Endothelial cell of umbilical vein (primary cell): Measurements from ENCODE around the gene SLC5A10. TPM values are rescaled to one million over a fixed set of nuclear protein-coding genes. Genes with fewer than 3 reads are reported as not detected.

Experiments used
- BruUV-seq: library from RNA; stranded (reverse); fragments of 400-500 nt; replicated peaks from 2 replicates; lab custom pipeline; 2021; lab: Mats Ljungman, UMichigan
- CTCF ChIA-PET: fragments of 300-600, 350-600 bp; sonication (Branson Sonifier 250); formaldehyde crosslinking; loops from one replicate; lab custom pipeline; 2021; ENCODE audit warnings: antibody characterized with exemption, inconsistent platforms; lab: Charles Lee
- POLR2A ChIA-PET: fragments of 300-600, 350-600 bp; sonication (Branson Sonifier 250); formaldehyde crosslinking; loops from one replicate; lab custom pipeline; 2021; ENCODE audit warnings: antibody characterized with exemption, inconsistent platforms; lab: Charles Lee
- DNase-seq: peaks from one replicate; pipeline ENCODE4 v3.0.0-alpha.2; 2011; ENCODE audit warnings: low read depth, low spot score
- FAIRE-seq: peaks from 2 replicates; lab custom pipeline; 2011; peaks lifted over from hg19 to GRCh38; lab: Jason Lieb, UNC
- H2AFZ ChIP-seq: 2 replicates; pipeline ENCODE4 v1.6.0; 2012; ENCODE audit warnings: low read depth, low read length, control low read depth, inconsistent platforms
- H3K27ac ChIP-seq: 2 replicates; pipeline ENCODE4 v1.5.1; 2011; ENCODE audit warnings: low read depth, mild to moderate bottlenecking, control low read depth, low read length, moderate library complexity; ENCODE audit not compliant: insufficient read depth
- H3K27me3 ChIP-seq, 2 experiments: 2 replicates each; pipeline versions ENCODE4 v1.6.0 to v1.6.1; 2011; ENCODE audit warnings: low read length in 2 of 2, mixed read lengths in 1 of 2; ENCODE audit not compliant: control insufficient read depth in 2 of 2, insufficient read depth in 2 of 2
- H3K36me3 ChIP-seq, 2 experiments: 2 replicates in 1 of 2; 3 replicates in 1 of 2; pipeline ENCODE4 v1.5.1; 2011; ENCODE audit warnings: low read length in 2 of 2, mild to moderate bottlenecking in 1 of 2, moderate library complexity in 1 of 2; ENCODE audit not compliant: control insufficient read depth in 2 of 2, insufficient read depth in 2 of 2; ENCODE audit errors: extremely low read depth in 1 of 2
- H3K4me1 ChIP-seq: 3 replicates; pipeline ENCODE4 v1.5.1; 2011; ENCODE audit warnings: mild to moderate bottlenecking, low read length; ENCODE audit not compliant: control insufficient read depth, insufficient read depth; ENCODE audit errors: extremely low read depth
- H3K4me2 ChIP-seq: 2 replicates; pipeline ENCODE4 v1.6.1; 2011; ENCODE audit warnings: low read length, control low read depth, mixed read lengths; ENCODE audit not compliant: insufficient read depth
- H3K4me3 ChIP-seq, 3 experiments: fragments of 200-600 bp in 1 of 3; sonication (generic), shearing (Covaris generic) in 1 of 3; replicated peaks in 1 of 3; 2 replicates each; pipeline ENCODE4 v1.5.1; 2011 to 2016; ENCODE audit warnings: control low read depth in 3 of 3, low read length in 3 of 3, mild to moderate bottlenecking in 2 of 3, inconsistent platforms in 1 of 3, low read depth in 1 of 3, moderate library complexity in 1 of 3; ENCODE audit not compliant: insufficient read depth in 1 of 3
- H3K79me2 ChIP-seq: 2 replicates; pipeline ENCODE4 v1.6.0; 2012; ENCODE audit warnings: low read length, inconsistent platforms; ENCODE audit not compliant: control insufficient read depth, insufficient read depth
- H3K9ac ChIP-seq: replicated peaks from 2 replicates; pipeline ENCODE3; 2011; ENCODE audit warnings: low read length, control low read depth; ENCODE audit not compliant: insufficient read depth; ENCODE audit errors: extremely low read depth
- H3K9me1 ChIP-seq: replicated peaks from 3 replicates; pipeline ENCODE4 v1.6.0; 2011; ENCODE audit warnings: mild to moderate bottlenecking, low read length; ENCODE audit not compliant: control insufficient read depth, insufficient read depth; ENCODE audit errors: extremely low read depth
- H3K9me3 ChIP-seq: replicated peaks from 2 replicates; pipeline ENCODE4 v1.5.1; 2012; ENCODE audit warnings: low read length, inconsistent platforms; ENCODE audit not compliant: control insufficient read depth, insufficient read depth
- H4K20me1 ChIP-seq: replicated peaks from 2 replicates; pipeline ENCODE3; 2011; ENCODE audit warnings: mild to moderate bottlenecking, low read length; ENCODE audit not compliant: control insufficient read depth, insufficient read depth; ENCODE audit errors: extremely low read depth
- EZH2 ChIP-seq: IDR thresholded peaks from 2 replicates; pipeline ENCODE4 v1.6.1; 2012; ENCODE audit warnings: borderline replicate concordance, low read depth, mild to moderate bottlenecking, moderate library complexity, low read length, inconsistent platforms; ENCODE audit not compliant: severe bottlenecking
- FOS ChIP-seq: IDR thresholded peaks from 2 replicates; pipeline ENCODE4 v1.6.1; 2011; ENCODE audit warnings: mild to moderate bottlenecking, low read length, moderate library complexity, borderline replicate concordance; ENCODE audit not compliant: insufficient read depth
- GATA2 ChIP-seq: IDR thresholded peaks from 2 replicates; pipeline ENCODE4 v1.7.0; 2011; ENCODE audit warnings: low read depth, mild to moderate bottlenecking, moderate library complexity, mixed read lengths, low read length; ENCODE audit not compliant: insufficient read length, insufficient read depth
- JUN ChIP-seq: IDR thresholded peaks from 2 replicates; pipeline ENCODE4 v1.6.1; 2011; ENCODE audit warnings: borderline replicate concordance, low read depth; ENCODE audit not compliant: insufficient read length, insufficient read depth
- MYC ChIP-seq: IDR thresholded peaks from one replicate; pipeline ENCODE4 v1.6.1; 2011; ENCODE audit warnings: mild to moderate bottlenecking, low read depth, low read length
- POLR2A ChIP-seq: IDR thresholded peaks from 2 replicates; pipeline ENCODE4 v1.6.1; 2012; ENCODE audit warnings: low read depth, mild to moderate bottlenecking, control low read depth, low read length
- POLR2AphosphoS5 ChIP-seq: IDR thresholded peaks from 2 replicates; pipeline ENCODE4 v1.6.1; 2012; ENCODE audit warnings: low read depth, mild to moderate bottlenecking, control low read depth, low read length, moderate library complexity; ENCODE audit not compliant: insufficient read depth
- dilution Hi-C: fragments of 300-500 bp; cut with MboI; formaldehyde crosslinking; loops from one replicate; pipeline ENCODE4 v1.15.0; 2019; ENCODE audit warnings: low sequenced_read_pairs; ENCODE audit not compliant: extremely low pct_ligation_motif_present
- intact Hi-C: fragments of 100-400 bp; cut with micrococcal nuclease; formaldehyde crosslinking; loops from one replicate; pipeline ENCODE4 v1.10.0; 2022
- polyA plus RNA-seq, 4 experiments: library from polyadenylated mRNA; depleted of rRNA in 3 of 4; stranded (reverse) in 3 of 4; unstranded in 1 of 4; fragments of >200 nt; gene quantifications; 2 replicates each; pipeline versions ENCODE4 v1.2.1 to v1.2.3, GENCODE V29; 2011 to 2012; ENCODE audit warnings: missing spikeins in 1 of 4
- total RNA-seq: library from RNA; stranded (reverse); gene quantifications from 2 replicates; pipeline ENCODE4 v1.2.3, GENCODE V29; 2021
- TF ChIP-seq, protein P1 (sequence below): IDR thresholded peaks from 2 replicates; pipeline ENCODE4 v1.6.1; 2011; ENCODE audit not compliant: insufficient read depth, insufficient read length
- TF ChIP-seq, protein P2 (sequence below), 2 donors: IDR thresholded peaks; 1 replicate in 1 of 2; 2 replicates in 1 of 2; pipeline ENCODE4 v1.5.1; 2011; ENCODE audit warnings: low read length in 2 of 2, mild to moderate bottlenecking in 2 of 2, moderate library complexity in 2 of 2, control low read depth in 1 of 2, inconsistent platforms in 1 of 2, low read depth in 1 of 2; ENCODE audit not compliant: insufficient read depth in 1 of 2; ENCODE audit errors: extremely low read depth in 1 of 2

SLC5A10 gene
- total and polyA plus RNA-seq, 2 donors (not counting 3 experiments of a cell fraction or from before 2014, with no cell fraction given) = not detected

DNA sequence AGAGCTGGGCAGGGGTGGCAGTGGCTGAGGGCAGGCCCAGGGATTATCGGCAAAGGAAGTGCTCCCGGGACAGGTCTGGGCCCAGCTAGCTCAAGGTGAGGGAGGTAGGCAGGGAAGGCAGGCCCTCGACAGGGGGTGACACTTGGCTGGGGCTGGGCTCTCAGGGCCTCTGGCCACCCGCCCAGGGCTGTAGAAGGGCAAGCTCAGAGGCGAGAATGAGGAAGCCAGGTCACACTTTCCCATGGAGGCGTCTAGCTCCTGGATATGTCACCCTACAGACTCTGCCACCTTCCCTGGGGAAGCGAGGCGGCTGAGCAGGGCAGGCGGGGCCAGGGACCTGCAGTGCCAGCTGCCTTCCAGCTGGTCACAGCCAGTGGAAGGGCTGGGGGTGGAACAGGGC is 33.5 kb downstream of the SLC5A10 start:
- dilution Hi-C loops = no loop called here
- intact Hi-C loops = no loop called here
- Histone ChIP-seq H3K9me3 (no peaks in the 10 kb centered on the region), H3K9ac (no peak overlapping the region), H3K4me3 (no peak overlapping the region), H2AFZ (no peak overlapping the region), H3K4me2 (no peak overlapping the region), H4K20me1 (no peaks in the 10 kb centered on the region), H3K27ac (no peak overlapping the region), H3K27me3 (no peaks in the 10 kb centered on the region), H3K9me1 (no peaks in the 10 kb centered on the region), H3K4me1 (peaks cover 8% of the 10 kb centered on the region), H3K36me3 (peaks cover 0 to 2% of the 10 kb centered on the region in 2 experiments), H3K79me2 (no peaks in the 10 kb centered on the region)
- no peak for FAIRE-seq
- ChIA-PET CTCF (interaction anchor here (1.3 to 2.3 kb wide), 2 partner anchors 12 to 25 kb away, joined by 4 to 8 read pairs; no protein-coding TSS in a partner anchor), POLR2A (no interaction called here)
- no peak for TF ChIP-seq POLR2A
- TF ChIP-seq EZH2 = no peak
- no peak for TF ChIP-seq GATA2
- TF ChIP-seq, protein P1, sequence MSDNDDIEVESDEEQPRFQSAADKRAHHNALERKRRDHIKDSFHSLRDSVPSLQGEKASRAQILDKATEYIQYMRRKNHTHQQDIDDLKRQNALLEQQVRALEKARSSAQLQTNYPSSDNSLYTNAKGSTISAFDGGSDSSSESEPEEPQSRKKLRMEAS = no peak
- no peak for TF ChIP-seq JUN
- TF ChIP-seq FOS = no peak
- TF ChIP-seq MYC = no peak
- TF ChIP-seq POLR2AphosphoS5 = no peak
- TF ChIP-seq, protein P2, sequence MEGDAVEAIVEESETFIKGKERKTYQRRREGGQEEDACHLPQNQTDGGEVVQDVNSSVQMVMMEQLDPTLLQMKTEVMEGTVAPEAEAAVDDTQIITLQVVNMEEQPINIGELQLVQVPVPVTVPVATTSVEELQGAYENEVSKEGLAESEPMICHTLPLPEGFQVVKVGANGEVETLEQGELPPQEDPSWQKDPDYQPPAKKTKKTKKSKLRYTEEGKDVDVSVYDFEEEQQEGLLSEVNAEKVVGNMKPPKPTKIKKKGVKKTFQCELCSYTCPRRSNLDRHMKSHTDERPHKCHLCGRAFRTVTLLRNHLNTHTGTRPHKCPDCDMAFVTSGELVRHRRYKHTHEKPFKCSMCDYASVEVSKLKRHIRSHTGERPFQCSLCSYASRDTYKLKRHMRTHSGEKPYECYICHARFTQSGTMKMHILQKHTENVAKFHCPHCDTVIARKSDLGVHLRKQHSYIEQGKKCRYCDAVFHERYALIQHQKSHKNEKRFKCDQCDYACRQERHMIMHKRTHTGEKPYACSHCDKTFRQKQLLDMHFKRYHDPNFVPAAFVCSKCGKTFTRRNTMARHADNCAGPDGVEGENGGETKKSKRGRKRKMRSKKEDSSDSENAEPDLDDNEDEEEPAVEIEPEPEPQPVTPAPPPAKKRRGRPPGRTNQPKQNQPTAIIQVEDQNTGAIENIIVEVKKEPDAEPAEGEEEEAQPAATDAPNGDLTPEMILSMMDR (IDR thresholded peaks at IDR 0.05; ENCODE audit: extremely low read depth in 1 of 2, insufficient read depth in 1 of 2, low read depth in 1 of 2, low read length in 2 of 2) = no peak
- no TSS peak for BruUV-seq
- DNase-seq = no peak
